IgD-negative memory B cell (primary cell): ENCODE data around the gene TCF7L1. TPM values are rescaled to one million over a fixed set of nuclear protein-coding genes. Genes with fewer than 3 reads are reported as not detected.

Source experiments
- H3K27ac Mint-ChIP-seq, 3 donors: one replicate each; pipeline ENCODE4 v1.8.0; 2020 to 2022; ENCODE audit warnings: mild to moderate bottlenecking in 3 of 3, mixed read lengths in 3 of 3, moderate library complexity in 1 of 3
- H3K27me3 Mint-ChIP-seq: one replicate; pipeline ENCODE4 v1.8.0; 2021; ENCODE audit warnings: mixed read lengths
- H3K36me3 Mint-ChIP-seq: one replicate; pipeline ENCODE4 v1.8.0; 2020; ENCODE audit warnings: mild to moderate bottlenecking, mixed read lengths
- H3K4me1 Mint-ChIP-seq, 3 donors: one replicate each; pipeline ENCODE4 v1.8.0; 2020 to 2022; ENCODE audit warnings: mixed read lengths in 3 of 3, mild to moderate bottlenecking in 1 of 3
- H3K4me3 Mint-ChIP-seq, 4 donors: one replicate each; pipeline ENCODE4 v1.8.0; 2020 to 2022; ENCODE audit warnings: mild to moderate bottlenecking in 4 of 4, mixed read lengths in 4 of 4, moderate library complexity in 3 of 4
- H3K9me3 Mint-ChIP-seq, 3 donors: one replicate each; pipeline ENCODE4 v1.8.0; 2020 to 2021; ENCODE audit warnings: mixed read lengths in 3 of 3, mild to moderate bottlenecking in 1 of 3
- polyA plus RNA-seq: library from polyadenylated mRNA; unstranded; fragments of 300-500 nt; fragmentation: Illumina TruSeq; gene quantifications from one replicate; pipeline ENCODE4 v1.2.3, GENCODE V29; 2021

The TCF7L1 gene, protein sequence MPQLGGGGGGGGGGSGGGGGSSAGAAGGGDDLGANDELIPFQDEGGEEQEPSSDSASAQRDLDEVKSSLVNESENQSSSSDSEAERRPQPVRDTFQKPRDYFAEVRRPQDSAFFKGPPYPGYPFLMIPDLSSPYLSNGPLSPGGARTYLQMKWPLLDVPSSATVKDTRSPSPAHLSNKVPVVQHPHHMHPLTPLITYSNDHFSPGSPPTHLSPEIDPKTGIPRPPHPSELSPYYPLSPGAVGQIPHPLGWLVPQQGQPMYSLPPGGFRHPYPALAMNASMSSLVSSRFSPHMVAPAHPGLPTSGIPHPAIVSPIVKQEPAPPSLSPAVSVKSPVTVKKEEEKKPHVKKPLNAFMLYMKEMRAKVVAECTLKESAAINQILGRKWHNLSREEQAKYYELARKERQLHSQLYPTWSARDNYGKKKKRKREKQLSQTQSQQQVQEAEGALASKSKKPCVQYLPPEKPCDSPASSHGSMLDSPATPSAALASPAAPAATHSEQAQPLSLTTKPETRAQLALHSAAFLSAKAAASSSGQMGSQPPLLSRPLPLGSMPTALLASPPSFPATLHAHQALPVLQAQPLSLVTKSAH
- 1.0 TPM for polyA plus RNA-seq

DNA sequence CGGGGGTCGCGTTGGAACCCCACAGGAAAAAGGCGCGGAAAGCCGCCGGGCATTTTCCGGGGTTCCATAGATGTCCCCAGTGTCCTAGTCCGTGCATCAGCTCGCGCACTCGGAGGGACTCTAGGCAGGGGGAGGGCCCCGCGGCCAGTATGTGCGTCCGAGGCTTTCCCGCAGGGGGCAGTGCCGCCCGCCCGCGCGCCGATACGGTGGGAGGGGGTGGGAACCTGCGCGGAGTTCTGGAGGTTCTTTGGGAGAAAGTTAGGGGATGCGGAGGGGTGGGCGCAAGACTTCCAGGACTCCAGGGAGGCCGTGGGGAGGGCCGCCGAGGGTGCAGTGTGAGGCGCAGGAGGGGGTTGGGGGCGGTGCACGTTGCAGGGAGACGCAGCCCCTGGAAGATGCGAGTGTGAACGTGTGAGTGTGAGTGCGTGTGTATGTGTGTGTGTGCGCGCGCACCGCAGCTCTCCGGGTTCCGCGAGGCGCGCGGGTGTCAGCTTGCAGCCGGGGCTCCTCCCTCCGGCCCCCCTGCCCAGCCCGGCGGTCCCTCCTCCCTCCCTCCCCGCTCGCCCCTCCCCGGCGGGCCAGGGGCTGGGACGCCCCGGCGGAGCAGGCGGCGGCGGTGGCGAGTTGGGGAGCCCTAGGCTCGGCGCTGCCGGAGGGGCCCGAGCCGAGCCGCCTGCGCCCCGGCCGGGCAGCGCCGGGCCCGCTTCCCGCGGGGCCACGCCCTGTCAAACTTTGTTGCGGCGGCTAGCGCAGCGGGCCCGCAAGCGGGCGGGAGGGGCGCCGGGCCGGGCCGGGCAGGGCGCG, at the start of gene TCF7L1:
Gene TCF7L1, plus strand, starts transcription at position 559 of the 804 bp plus-strand sequence. CDS start 293 bp downstream, outside the sequence.
- H3K4me3 Mint-ChIP-seq = peak within 1 kb of the TSS; percentile 80 to 93 (median 84)
- no peaks in the 10 kb centered on the region for H3K36me3 Mint-ChIP-seq
- H3K27me3 Mint-ChIP-seq = peaks cover 45% of the 10 kb centered on the region
- peak within 1 kb of the TSS in 1 of 3 donors; percentile 63 for H3K27ac Mint-ChIP-seq
- no peaks in the 10 kb centered on the region for H3K9me3 Mint-ChIP-seq
- H3K4me1 Mint-ChIP-seq = peaks cover 2 to 13% (median 10%) of the 10 kb centered on the region in 3 donors

GRCh38 chr2:85085563-85085962, 47.6 kb upstream of the TCF7L1 start:
- Mint-ChIP-seq H3K9me3 (peaks cover 2 to 17% (median 8%) of the 10 kb centered on the region in 3 donors), H3K4me1 (peaks cover 3 to 21% (median 6%) of the 10 kb centered on the region in 3 donors), H3K4me3 (no peak overlapping the region), H3K27me3 (peaks cover 21% of the 10 kb centered on the region), H3K36me3 (peaks cover 3% of the 10 kb centered on the region), H3K27ac (no peak overlapping the region)

DNA sequence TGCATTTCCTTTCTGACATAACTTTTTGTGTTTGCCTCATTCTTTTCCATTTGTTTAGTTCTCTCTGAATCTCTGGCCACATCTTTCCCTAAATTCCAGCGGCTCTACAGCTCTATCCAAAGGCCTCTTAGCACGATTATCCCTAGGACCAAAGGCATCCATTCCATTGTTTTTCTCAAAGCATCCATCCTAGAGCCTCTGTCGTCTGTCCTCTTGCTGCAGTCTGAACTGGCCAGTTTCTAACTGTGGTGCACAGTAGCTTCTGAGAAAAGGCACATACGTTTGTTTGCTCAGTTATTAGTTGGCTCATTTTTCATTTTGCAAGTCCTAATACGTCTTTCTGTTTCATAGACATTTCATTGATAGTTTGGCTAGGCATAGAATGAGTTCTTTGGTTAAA, 45.7 kb upstream of the TCF7L1 start:
- H3K27me3 Mint-ChIP-seq = peaks cover 21% of the 10 kb centered on the region
- H3K27ac Mint-ChIP-seq = no peak overlapping the region
- H3K9me3 Mint-ChIP-seq = peaks cover 0 to 8% (median 2%) of the 10 kb centered on the region in 3 donors
- H3K36me3 Mint-ChIP-seq = peaks cover 2% of the 10 kb centered on the region
- H3K4me1 Mint-ChIP-seq = peaks cover 0 to 9% (median 0%) of the 10 kb centered on the region in 3 donors
- H3K4me3 Mint-ChIP-seq = no peak overlapping the region

- Mint-ChIP-seq H3K4me3 (no peak overlapping the region), H3K9me3 (no peaks in the 10 kb centered on the region), H3K27ac (no peak overlapping the region), H3K27me3 (peaks cover 21% of the 10 kb centered on the region), H3K4me1 (peaks cover 0 to 7% (median 0%) of the 10 kb centered on the region in 3 donors), H3K36me3 (no peaks in the 10 kb centered on the region)
Measured at GRCh38 chr2:85088921-85089320, 44.3 kb upstream of the TCF7L1 start.

DNA sequence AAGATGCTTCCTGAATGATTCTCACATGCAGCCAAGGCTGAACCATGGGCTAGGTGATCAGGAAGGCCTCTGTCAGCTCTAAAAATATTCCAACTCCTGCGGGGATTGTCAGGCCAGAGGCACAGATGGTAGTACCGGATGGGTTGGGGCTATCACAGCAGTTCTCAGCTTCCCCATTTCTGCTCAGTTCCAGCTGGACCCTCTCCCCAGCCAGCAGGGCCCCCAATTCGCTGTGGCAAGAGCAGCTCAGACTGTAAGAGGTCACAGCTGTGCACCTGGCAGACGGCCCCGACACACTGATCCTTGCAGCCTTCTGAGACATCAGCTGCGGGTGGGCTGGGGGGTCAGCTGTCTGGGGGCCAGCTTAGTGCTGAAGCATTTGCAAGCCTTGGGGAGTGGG, 43.6 kb upstream of the TCF7L1 start:
- Mint-ChIP-seq H3K27me3 (peaks cover 21% of the 10 kb centered on the region), H3K9me3 (no peaks in the 10 kb centered on the region), H3K4me1 (peaks cover 0 to 7% (median 0%) of the 10 kb centered on the region in 3 donors), H3K27ac (no peak overlapping the region), H3K4me3 (no peak overlapping the region), H3K36me3 (no peaks in the 10 kb centered on the region)

DNA sequence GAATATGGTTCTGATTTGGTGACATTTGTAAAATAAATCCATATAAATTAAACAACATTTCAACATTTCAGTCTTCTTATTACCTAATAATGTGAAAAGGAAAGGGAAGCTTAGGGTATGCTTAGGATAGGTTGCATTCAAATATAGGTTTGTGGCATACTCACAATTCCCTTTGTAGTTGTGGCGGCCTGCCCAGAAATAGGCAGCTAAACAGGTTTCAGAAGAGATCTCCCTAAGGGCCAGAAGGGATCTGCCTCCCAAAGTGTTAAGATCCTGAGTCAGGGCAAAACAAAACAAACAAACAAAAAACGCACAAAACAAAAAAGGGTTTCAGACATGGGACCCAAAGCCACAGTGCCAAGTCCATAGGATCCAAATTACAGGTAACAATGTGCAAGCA, 41.4 kb upstream of the TCF7L1 start:
- Mint-ChIP-seq H3K27ac (no peak overlapping the region), H3K36me3 (no peaks in the 10 kb centered on the region), H3K9me3 (peaks cover 0 to 1% (median 0%) of the 10 kb centered on the region in 3 donors), H3K4me3 (no peak overlapping the region), H3K4me1 (peaks cover 0 to 7% (median 0%) of the 10 kb centered on the region in 3 donors), H3K27me3 (peaks cover 26% of the 10 kb centered on the region)

DNA sequence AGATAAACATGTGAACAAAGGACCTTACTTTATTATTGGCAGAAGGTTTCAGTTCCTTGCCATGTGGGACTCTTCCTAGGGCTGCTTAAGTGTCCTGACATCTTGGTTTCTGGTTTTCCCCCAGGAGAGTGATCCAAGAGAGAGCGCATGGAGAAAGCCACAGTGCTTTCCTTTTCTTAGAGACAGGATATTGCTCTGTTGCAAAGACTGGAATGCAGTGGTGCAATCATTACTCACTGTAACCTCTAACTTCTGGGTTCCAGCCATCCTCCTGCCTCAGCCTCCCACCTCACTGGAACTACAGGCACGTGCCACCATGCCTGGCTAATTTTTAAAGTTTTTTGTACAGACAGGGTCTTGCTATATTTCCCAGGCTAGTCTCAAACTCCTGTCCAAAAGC, 38.1 kb upstream of the TCF7L1 start:
- H3K4me1 Mint-ChIP-seq = no peaks in the 10 kb centered on the region
- peak overlapping the region in 1 of 3 donors; percentile 72 for H3K27ac Mint-ChIP-seq
- no peak overlapping the region for H3K4me3 Mint-ChIP-seq
- no peaks in the 10 kb centered on the region for H3K36me3 Mint-ChIP-seq
- peaks cover 0 to 1% (median 0%) of the 10 kb centered on the region in 3 donors for H3K9me3 Mint-ChIP-seq
- H3K27me3 Mint-ChIP-seq = peaks cover 18% of the 10 kb centered on the region

DNA sequence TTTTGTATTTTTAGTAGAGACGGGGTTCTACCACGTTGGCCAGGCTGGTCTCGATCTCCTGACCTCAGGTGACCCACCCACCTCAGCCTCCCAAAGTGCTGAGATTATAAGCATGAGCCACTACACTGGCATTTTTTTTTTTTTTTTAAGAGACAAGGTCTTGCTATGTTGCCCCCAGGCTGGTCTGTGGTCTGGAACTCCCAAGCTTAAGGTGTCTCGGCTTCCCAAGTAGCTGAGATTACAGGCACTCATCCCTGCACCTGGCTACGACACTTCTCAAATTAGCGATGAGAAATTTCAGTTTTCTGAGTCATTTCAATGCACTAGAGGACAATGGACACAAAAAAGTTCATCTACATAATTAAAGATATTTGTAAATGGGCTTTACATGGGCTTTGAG, 36.6 kb upstream of the TCF7L1 start:
- H3K36me3 Mint-ChIP-seq = no peaks in the 10 kb centered on the region
- H3K9me3 Mint-ChIP-seq = peaks cover 0 to 1% (median 0%) of the 10 kb centered on the region in 3 donors
- no peak overlapping the region for H3K27ac Mint-ChIP-seq
- no peaks in the 10 kb centered on the region for H3K4me1 Mint-ChIP-seq
- H3K27me3 Mint-ChIP-seq = peaks cover 9% of the 10 kb centered on the region
- no peak overlapping the region for H3K4me3 Mint-ChIP-seq

GRCh38 chr2:85104228-85104627, 29.0 kb upstream of the TCF7L1 start:
- Mint-ChIP-seq H3K4me3 (no peak overlapping the region), H3K27ac (no peak overlapping the region), H3K4me1 (no peaks in the 10 kb centered on the region), H3K9me3 (no peaks in the 10 kb centered on the region), H3K27me3 (peaks cover 1% of the 10 kb centered on the region), H3K36me3 (no peaks in the 10 kb centered on the region)

DNA sequence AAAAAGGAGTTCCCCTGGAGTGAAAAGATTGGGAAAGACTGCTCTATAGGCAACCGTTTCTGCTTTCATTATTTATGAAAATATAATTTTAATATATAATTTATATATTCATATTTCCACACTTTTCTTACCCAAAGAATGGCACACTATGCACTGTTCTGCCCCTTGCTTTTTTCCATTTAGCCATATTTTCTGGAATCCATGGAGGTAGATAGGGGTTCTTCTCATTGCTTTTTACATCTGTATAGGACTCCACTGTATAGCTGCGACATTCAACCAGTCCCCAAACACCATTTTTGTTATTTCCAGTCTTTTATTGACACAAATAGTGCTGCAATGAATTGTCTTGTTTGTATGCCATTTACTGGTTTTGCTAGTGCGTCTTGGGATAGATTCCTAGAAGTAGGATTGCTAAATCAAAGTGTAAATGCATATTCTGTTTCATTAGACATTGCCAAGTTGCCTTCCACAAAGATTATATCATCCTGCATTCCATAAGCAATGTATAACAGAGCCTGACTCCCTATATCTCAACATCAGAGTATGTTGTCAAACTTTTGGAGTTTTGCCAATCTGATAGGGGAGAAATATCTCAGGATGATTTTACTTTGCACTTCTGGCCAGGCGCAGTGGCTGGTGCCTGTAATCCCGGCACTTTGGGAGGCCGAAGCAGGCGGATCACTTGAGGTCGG, 26.6 kb upstream of the TCF7L1 start:
- no peaks in the 10 kb centered on the region for H3K4me1 Mint-ChIP-seq
- H3K36me3 Mint-ChIP-seq = no peaks in the 10 kb centered on the region
- no peak overlapping the region for H3K27ac Mint-ChIP-seq
- H3K4me3 Mint-ChIP-seq = no peak overlapping the region
- peaks cover 5% of the 10 kb centered on the region for H3K27me3 Mint-ChIP-seq
- H3K9me3 Mint-ChIP-seq = peaks cover 0 to 5% (median 0%) of the 10 kb centered on the region in 3 donors

- H3K27me3 Mint-ChIP-seq = peaks cover 11% of the 10 kb centered on the region
- no peaks in the 10 kb centered on the region for H3K4me1 Mint-ChIP-seq
- peaks cover 0 to 8% (median 0%) of the 10 kb centered on the region in 3 donors for H3K9me3 Mint-ChIP-seq
- H3K4me3 Mint-ChIP-seq = no peak overlapping the region
- H3K36me3 Mint-ChIP-seq = no peaks in the 10 kb centered on the region
- H3K27ac Mint-ChIP-seq = no peak overlapping the region
Measured at GRCh38 chr2:85110991-85111560, 22.1 kb upstream of the TCF7L1 start.

DNA sequence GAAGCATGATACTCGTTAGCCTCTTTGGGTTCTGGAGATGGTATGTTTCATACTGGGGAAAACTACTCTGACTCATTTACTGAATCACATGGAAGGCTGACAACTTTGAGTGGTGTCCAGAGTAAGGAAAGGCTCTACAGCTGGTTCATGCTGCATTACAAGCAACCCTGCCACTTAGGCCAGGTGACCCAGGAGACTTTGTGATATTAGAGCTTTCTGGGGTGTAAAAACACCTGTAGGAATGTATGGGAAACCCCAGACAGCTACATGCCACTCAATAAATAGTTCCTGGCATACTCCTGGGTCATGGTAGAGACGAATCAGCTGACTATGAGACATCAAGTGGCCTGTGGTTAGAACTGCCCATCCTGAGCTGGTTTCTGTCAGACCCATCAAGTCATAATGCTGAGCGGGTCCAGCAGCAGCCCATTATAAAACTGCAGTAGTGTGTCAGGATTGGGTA, 21.3 kb upstream of the TCF7L1 start:
- Mint-ChIP-seq H3K4me1 (no peaks in the 10 kb centered on the region), H3K27ac (no peak overlapping the region), H3K36me3 (no peaks in the 10 kb centered on the region), H3K27me3 (peaks cover 13% of the 10 kb centered on the region), H3K9me3 (peaks cover 0 to 8% (median 0%) of the 10 kb centered on the region in 3 donors), H3K4me3 (no peak overlapping the region)

- Mint-ChIP-seq H3K9me3 (peaks cover 0 to 8% (median 0%) of the 10 kb centered on the region in 3 donors), H3K27ac (no peak overlapping the region), H3K36me3 (no peaks in the 10 kb centered on the region), H3K4me1 (no peaks in the 10 kb centered on the region), H3K4me3 (no peak overlapping the region), H3K27me3 (peaks cover 13% of the 10 kb centered on the region)
Measured at GRCh38 chr2:85112906-85113625, 20.1 kb upstream of the TCF7L1 start.
